ENCODE measurements around the gene HTRA1.

Gene HTRA1

GRCh38 chr10:122481296-122482056, 20.1 kb downstream of the HTRA1 start:
- DNase-seq (ENCODE audit: low spot score): no peak
- TF ChIP-seq CTCF (IDR thresholded peaks at IDR 0.05; ENCODE audit: extremely low read depth, missing control alignments): no peak

DNA sequence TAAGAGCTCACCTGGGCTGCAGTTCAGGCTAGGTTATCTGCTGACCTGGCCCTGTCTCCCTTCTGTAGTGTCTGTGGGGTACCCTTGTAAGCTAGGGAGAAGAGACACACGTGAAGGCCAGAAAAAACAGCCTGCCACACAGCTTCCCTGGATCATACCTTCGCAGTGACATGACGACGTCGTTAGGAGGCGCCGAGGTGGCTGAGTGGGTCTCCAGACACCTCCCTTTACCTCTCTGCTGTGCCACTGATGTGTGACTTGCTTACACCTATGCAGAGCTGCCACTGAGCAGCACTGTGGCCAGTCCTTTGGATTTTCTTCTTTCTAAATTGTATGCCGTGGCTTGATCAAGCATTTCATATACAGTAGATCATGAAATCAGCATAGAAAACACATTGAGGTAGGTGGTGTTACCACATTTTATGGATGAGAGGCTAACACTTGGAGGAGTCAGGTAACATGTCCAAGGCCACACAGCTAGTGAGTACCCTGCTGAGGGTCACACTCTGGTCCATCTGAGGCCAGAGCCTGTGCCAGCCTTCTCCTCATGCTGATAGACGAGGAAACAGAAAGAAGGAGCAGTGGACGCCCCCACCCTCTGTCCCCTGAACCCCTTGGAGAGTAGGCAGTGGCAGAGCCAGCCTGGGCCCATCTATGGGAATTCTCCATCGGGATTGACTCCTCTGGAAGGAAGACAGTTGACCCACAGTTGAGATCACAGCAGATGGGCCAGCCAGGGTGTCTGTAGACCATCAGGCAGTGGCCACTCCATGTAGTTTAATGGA, 23.1 kb downstream of the HTRA1 start:
- DNase-seq (ENCODE audit: low spot score): no peak

GRCh38 chr10:122485670-122486069, 24.3 kb downstream of the HTRA1 start:
- no peak for TF ChIP-seq CTCF (IDR thresholded peaks at IDR 0.05; ENCODE audit: extremely low read depth, missing control alignments)
- no peak for DNase-seq (ENCODE audit: low spot score)

More for the DNA sequence above, 23.1 kb downstream of the HTRA1 start:
- TF ChIP-seq CTCF (IDR thresholded peaks at IDR 0.05; ENCODE audit: extremely low read depth, missing control alignments): no peak

- TF ChIP-seq CTCF (IDR thresholded peaks at IDR 0.05; ENCODE audit: extremely low read depth, missing control alignments): no peak
- DNase-seq (ENCODE audit: low spot score): no peak
Measured at GRCh38 chr10:122486406-122487080, 25.2 kb downstream of the HTRA1 start.

GRCh38 chr10:122487174-122487765, 25.9 kb downstream of the HTRA1 start:
- no peak for DNase-seq (ENCODE audit: low spot score)
- TF ChIP-seq CTCF (IDR thresholded peaks at IDR 0.05; ENCODE audit: extremely low read depth, missing control alignments): no peak

GRCh38 chr10:122490268-122490667, 28.9 kb downstream of the HTRA1 start:
- no peak for TF ChIP-seq CTCF (IDR thresholded peaks at IDR 0.05; ENCODE audit: extremely low read depth, missing control alignments)
- DNase-seq (ENCODE audit: low spot score): no peak
